ENCODE measurements around the gene OR5K1. TPM values are rescaled to one million over a fixed set of nuclear protein-coding genes. Genes with fewer than 3 reads are reported as not detected.

The OR5K1 gene
- total RNA-seq, 1 experiment from 2014 or later = not detected

GRCh38 chr3:98457543-98457942 lies 5.5 kb upstream of the OR5K1 start:
- intact Hi-C loops (cut with micrococcal nuclease) = no loop called here
- no peak overlapping the region for H2AFZ ChIP-seq (ENCODE audit: low read depth, low read length, poor library complexity, severe bottlenecking)
- CTCF ChIA-PET = no interaction called here
- no peak overlapping the region for H3K4me2 ChIP-seq (ENCODE audit: low read length)
- POLR2A ChIA-PET = no interaction called here
- H3K36me3 ChIP-seq (ENCODE audit: control insufficient read depth in 1 of 2, insufficient read depth in 2 of 2, low read length in 2 of 2) = no peaks in the 10 kb centered on the region
- no peaks in the 10 kb centered on the region for H3K9me3 ChIP-seq (ENCODE audit: control insufficient read depth in 1 of 2, insufficient read depth in 1 of 2, low read depth in 1 of 2, low read length in 2 of 2)
- TF ChIP-seq, protein P1, sequence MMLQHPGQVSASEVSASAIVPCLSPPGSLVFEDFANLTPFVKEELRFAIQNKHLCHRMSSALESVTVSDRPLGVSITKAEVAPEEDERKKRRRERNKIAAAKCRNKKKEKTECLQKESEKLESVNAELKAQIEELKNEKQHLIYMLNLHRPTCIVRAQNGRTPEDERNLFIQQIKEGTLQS (IDR thresholded peaks at IDR 0.05) = no peak
- TF ChIP-seq YY1 (IDR thresholded peaks at IDR 0.05; ENCODE audit: extremely low read depth, insufficient replicate concordance, low read depth, low read length) (no peak), CBX3 (IDR thresholded peaks at IDR 0.05; ENCODE audit: low read depth) (no peak), EGR1 (IDR thresholded peaks at IDR 0.05; ENCODE audit: low read depth) (no peak), ELF1 (IDR thresholded peaks at IDR 0.05; ENCODE audit: borderline replicate concordance, low read depth) (no peak), POLR2A (IDR thresholded peaks at IDR 0.05; ENCODE audit: borderline replicate concordance, extremely low read depth, insufficient read depth, insufficient read length) (no peak), SIN3A (IDR thresholded peaks at IDR 0.05; ENCODE audit: low read depth) (no peak), CEBPB (IDR thresholded peaks at IDR 0.05; ENCODE audit: low read depth) (no peak), POLR2AphosphoS5 (IDR thresholded peaks at IDR 0.05; ENCODE audit: low read depth, low read length) (no peak), ZFX (IDR thresholded peaks at IDR 0.05) (no peak), ZNF274 (IDR thresholded peaks at IDR 0.05; ENCODE audit: low read depth, low read length) (no peak), REST (IDR thresholded peaks at IDR 0.05; ENCODE audit: low read depth) (no peak), RAD21 (IDR thresholded peaks at IDR 0.05; ENCODE audit: low read depth) (peak; percentile 11; the same call in 1 of the 2 replicates)
- TF ChIP-seq, protein P2, sequence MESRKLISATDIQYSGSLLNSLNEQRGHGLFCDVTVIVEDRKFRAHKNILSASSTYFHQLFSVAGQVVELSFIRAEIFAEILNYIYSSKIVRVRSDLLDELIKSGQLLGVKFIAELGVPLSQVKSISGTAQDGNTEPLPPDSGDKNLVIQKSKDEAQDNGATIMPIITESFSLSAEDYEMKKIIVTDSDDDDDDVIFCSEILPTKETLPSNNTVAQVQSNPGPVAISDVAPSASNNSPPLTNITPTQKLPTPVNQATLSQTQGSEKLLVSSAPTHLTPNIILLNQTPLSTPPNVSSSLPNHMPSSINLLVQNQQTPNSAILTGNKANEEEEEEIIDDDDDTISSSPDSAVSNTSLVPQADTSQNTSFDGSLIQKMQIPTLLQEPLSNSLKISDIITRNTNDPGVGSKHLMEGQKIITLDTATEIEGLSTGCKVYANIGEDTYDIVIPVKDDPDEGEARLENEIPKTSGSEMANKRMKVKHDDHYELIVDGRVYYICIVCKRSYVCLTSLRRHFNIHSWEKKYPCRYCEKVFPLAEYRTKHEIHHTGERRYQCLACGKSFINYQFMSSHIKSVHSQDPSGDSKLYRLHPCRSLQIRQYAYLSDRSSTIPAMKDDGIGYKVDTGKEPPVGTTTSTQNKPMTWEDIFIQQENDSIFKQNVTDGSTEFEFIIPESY (IDR thresholded peaks at IDR 0.05; ENCODE audit: extremely low read depth, insufficient replicate concordance, low read length) = no peak
- TF ChIP-seq, protein P3, sequence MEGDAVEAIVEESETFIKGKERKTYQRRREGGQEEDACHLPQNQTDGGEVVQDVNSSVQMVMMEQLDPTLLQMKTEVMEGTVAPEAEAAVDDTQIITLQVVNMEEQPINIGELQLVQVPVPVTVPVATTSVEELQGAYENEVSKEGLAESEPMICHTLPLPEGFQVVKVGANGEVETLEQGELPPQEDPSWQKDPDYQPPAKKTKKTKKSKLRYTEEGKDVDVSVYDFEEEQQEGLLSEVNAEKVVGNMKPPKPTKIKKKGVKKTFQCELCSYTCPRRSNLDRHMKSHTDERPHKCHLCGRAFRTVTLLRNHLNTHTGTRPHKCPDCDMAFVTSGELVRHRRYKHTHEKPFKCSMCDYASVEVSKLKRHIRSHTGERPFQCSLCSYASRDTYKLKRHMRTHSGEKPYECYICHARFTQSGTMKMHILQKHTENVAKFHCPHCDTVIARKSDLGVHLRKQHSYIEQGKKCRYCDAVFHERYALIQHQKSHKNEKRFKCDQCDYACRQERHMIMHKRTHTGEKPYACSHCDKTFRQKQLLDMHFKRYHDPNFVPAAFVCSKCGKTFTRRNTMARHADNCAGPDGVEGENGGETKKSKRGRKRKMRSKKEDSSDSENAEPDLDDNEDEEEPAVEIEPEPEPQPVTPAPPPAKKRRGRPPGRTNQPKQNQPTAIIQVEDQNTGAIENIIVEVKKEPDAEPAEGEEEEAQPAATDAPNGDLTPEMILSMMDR (IDR thresholded peaks at IDR 0.05 in 2 of 3, conservative IDR thresholded peaks at IDR 0.05 in 1 of 3; ENCODE audit: borderline replicate concordance in 1 of 3, insufficient read depth in 1 of 3, low read depth in 2 of 3, low read length in 2 of 3) = peak in 1 of 3 experiments; percentile 17; a peak in 1 of 6 replicates
- H3K9me2 ChIP-seq (ENCODE audit: insufficient read depth) = no peaks in the 10 kb centered on the region
- RAD21 ChIA-PET (ENCODE audit: low non-redundant PET in 1 of 2, low total read pairs in 2 of 2, uncharacterized antibody in 2 of 2, unreplicated experiment in 2 of 2) = no interaction called here
- no peaks in the 10 kb centered on the region for H3K27me3 ChIP-seq (ENCODE audit: insufficient read depth, low read length)
- no peaks in the 10 kb centered on the region for H4K20me1 ChIP-seq (ENCODE audit: insufficient read depth)
- no TSS peak for BruUV-seq (replicated peaks)
- H3K79me2 ChIP-seq (ENCODE audit: insufficient read depth, low read length) = no peaks in the 10 kb centered on the region
- no peak for ATAC-seq
- no peak for DNase-seq (ENCODE audit: low read depth, low spot score)
- no peak overlapping the region for H3K4me3 ChIP-seq (replicated peaks in 1 of 2; ENCODE audit: low read depth in 1 of 2, low read length in 2 of 2)
- no peaks in the 10 kb centered on the region for H3K4me1 ChIP-seq (ENCODE audit: control insufficient read depth in 1 of 2, insufficient read depth in 2 of 2, low read length in 2 of 2)
- H3K27ac ChIP-seq (ENCODE audit: low read depth, low read length) = no peak overlapping the region
- H3K9ac ChIP-seq (ENCODE audit: low read length) = no peak overlapping the region

Measured in HCT116 (cell line).